ENCODE measurements around the gene NPY2R.

NPY2R gene, protein sequence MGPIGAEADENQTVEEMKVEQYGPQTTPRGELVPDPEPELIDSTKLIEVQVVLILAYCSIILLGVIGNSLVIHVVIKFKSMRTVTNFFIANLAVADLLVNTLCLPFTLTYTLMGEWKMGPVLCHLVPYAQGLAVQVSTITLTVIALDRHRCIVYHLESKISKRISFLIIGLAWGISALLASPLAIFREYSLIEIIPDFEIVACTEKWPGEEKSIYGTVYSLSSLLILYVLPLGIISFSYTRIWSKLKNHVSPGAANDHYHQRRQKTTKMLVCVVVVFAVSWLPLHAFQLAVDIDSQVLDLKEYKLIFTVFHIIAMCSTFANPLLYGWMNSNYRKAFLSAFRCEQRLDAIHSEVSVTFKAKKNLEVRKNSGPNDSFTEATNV

DNA sequence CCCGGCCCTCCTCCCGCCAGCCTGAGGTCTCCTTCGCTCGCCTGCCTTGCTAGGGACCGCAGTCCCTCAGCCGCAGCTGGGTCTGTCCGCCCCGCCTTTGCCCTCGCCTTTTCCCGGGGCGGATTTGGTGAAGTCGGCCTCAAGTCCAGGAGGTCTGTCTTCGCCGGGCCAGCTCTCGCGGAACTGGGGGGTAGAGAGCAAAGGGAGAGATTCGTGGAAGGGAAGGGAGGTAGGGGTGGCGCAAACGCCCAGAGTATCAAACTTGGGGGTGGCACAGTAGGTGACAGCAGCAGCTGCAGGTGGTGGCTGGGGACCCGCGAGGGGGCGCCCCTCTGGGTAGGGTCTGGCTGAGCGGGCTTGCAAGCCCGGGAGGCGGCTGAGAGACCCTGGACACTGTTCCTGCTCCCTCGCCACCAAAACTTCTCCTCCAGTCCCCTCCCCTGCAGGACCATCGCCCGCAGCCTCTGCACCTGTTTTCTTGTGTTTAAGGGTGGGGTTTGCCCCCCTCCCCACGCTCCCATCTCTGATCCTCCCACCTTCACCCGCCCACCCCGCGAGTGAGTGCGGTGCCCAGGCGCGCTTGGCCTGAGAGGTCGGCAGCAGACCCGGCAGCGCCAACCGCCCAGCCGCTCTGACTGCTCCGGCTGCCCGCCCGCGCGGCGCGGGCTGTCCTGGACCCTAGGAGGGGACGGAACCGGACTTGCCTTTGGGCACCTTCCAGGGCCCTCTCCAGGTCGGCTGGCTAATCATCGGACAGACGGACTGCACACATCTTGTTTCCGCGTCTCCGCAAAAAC lies at the start of gene NPY2R:
Gene NPY2R (plus strand): TSS at position 379 of the 797 bp plus-strand sequence. CDS start 5,304 bp downstream, outside the sequence.
- Mint-ChIP-seq H3K36me3 (ENCODE audit: low read depth) (no peaks in the 10 kb centered on the region), H3K27ac (no peak within 1 kb of the TSS), H3K9me3 (no peaks in the 10 kb centered on the region), H3K4me3 (no peak within 1 kb of the TSS), H3K27me3 (ENCODE audit: low read depth) (peaks cover 49% of the 10 kb centered on the region), H3K4me1 (ENCODE audit: low read depth) (no peaks in the 10 kb centered on the region)

DNA sequence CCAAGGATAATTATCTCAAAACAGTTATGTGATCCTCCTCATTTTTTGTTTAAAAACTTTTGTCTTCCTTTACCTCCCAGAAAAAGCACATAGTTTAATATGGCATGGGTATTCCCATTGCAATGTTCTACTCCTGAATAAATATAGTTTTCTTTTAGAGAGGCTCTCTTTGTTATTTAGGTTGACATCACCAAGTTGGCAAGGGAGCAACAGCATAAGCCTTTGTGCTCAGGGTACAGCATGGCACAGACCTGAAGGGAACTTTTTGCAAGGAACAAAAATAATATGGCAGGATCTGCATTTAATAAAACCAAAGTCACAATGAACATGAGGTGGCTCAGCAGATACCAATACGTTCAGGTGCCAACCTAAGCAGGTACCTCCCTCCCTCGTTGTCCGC lies 47.1 kb upstream of the NPY2R start:
- Mint-ChIP-seq H3K27ac (no peak overlapping the region), H3K4me1 (ENCODE audit: low read depth) (no peaks in the 10 kb centered on the region)

DNA sequence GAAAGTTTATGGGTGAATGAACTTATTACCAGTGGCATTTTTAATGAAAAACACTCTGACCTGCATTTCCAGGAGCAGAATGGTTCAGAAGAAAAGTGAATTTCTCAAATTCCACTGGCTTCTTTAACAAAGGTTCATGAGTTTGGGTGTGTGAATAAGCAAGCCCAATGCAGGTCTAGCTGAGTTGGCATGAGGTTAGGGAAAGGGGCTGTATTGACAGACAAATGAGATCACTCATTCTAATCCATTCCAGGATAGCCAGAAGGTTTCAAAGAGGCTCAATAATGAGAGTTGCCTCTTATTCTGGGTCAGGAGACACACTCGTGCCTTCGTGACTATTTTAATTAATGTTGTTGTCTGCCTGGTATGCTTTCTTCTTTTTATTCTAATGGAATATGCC lies 43.7 kb upstream of the NPY2R start:
- H3K4me3 Mint-ChIP-seq, result no peak overlapping the region
- no peaks in the 10 kb centered on the region for H3K36me3 Mint-ChIP-seq (ENCODE audit: low read depth)
- H3K27ac Mint-ChIP-seq, result no peak overlapping the region
- H3K4me1 Mint-ChIP-seq (ENCODE audit: low read depth), result no peaks in the 10 kb centered on the region
- no peaks in the 10 kb centered on the region for H3K9me3 Mint-ChIP-seq
- no peaks in the 10 kb centered on the region for H3K27me3 Mint-ChIP-seq (ENCODE audit: low read depth)

More for the DNA sequence above, 47.1 kb upstream of the NPY2R start:
- no peaks in the 10 kb centered on the region for H3K27me3 Mint-ChIP-seq (ENCODE audit: low read depth)
- no peaks in the 10 kb centered on the region for H3K9me3 Mint-ChIP-seq
- H3K36me3 Mint-ChIP-seq (ENCODE audit: low read depth), result no peaks in the 10 kb centered on the region
- no peak overlapping the region for H3K4me3 Mint-ChIP-seq

DNA sequence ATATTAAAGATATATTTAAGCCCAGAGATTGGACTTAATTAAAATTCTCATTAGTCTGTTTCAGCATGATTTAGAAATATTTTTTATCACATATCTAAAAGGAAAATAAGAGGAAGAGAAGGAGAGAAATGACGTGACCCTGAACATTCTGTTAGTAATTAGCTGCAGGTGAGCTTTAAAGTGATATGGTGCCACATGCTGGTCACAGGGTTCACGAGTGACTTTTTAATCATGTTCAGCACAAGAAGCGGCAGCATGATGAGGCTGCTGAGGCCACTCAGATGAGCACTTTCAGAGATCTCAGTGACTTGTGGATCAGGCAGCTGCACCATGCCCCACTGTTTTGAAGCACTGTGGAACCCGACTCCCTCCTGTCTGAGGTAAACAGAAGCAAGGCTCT lies 37.9 kb upstream of the NPY2R start:
- Mint-ChIP-seq H3K4me3 (no peak overlapping the region), H3K27me3 (ENCODE audit: low read depth) (no peaks in the 10 kb centered on the region), H3K36me3 (ENCODE audit: low read depth) (no peaks in the 10 kb centered on the region), H3K9me3 (no peaks in the 10 kb centered on the region), H3K27ac (no peak overlapping the region), H3K4me1 (ENCODE audit: low read depth) (no peaks in the 10 kb centered on the region)

DNA sequence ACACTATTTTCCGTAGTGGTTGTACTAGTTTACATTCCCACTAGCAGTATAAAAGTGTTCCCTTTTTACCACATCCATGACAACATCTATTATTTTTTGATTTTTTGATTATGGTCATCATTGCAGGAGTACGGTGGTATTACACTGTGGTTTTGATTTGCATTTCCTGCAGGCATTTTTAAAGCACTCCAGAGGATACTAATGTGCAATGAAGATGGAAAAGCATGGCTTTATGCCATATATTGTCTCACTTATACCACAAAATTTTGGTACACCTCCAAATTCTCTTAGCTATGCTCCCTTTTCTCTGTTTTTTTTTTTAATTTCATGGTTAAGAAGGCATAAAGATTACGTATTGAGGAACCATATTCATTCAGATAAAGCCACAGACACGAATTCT lies 35.1 kb upstream of the NPY2R start:
- H3K9me3 Mint-ChIP-seq, result no peaks in the 10 kb centered on the region
- no peak overlapping the region for H3K27ac Mint-ChIP-seq
- H3K36me3 Mint-ChIP-seq (ENCODE audit: low read depth), result no peaks in the 10 kb centered on the region
- H3K27me3 Mint-ChIP-seq (ENCODE audit: low read depth), result no peaks in the 10 kb centered on the region
- no peak overlapping the region for H3K4me3 Mint-ChIP-seq
- no peaks in the 10 kb centered on the region for H3K4me1 Mint-ChIP-seq (ENCODE audit: low read depth)

DNA sequence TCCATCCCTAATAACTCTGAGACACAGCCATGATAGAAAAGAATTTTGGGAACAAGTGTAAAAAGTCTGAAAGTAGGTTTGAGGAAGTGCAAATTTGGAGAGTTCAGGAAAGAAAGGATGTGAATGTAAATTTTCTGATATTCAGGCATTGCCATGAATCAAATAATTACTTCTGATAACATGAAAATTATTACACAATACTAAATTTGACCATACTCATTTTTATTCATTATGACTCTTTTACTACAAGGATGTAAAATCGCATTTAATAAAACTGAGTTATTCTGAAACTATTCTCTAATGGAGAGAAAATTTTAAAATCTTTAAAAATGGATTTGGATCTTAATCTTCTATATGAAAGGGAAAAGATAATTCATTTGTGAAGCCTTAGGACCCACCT lies 33.8 kb upstream of the NPY2R start:
- Mint-ChIP-seq H3K9me3 (no peaks in the 10 kb centered on the region), H3K36me3 (ENCODE audit: low read depth) (no peaks in the 10 kb centered on the region), H3K27ac (no peak overlapping the region), H3K27me3 (ENCODE audit: low read depth) (no peaks in the 10 kb centered on the region), H3K4me1 (ENCODE audit: low read depth) (no peaks in the 10 kb centered on the region), H3K4me3 (no peak overlapping the region)

DNA sequence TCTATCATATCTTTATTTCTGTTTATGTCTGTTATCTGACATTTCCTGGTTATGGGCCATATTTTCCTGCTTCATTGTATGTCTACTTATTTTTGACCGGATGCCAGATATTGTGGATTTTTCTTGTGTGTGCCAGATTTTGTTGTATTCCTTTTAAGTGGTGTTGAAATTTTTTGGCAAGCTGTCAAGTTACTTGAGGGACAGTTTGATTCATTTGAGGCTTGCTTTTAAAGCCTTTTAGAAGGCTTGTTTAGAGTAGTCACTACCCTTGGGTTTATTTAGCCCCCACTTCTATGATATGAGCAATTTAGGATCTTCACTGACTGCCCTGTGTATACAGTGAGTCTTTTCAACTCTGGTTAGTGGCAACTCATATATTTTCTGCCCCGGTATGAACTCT lies 29.2 kb upstream of the NPY2R start:
- Mint-ChIP-seq H3K4me1 (ENCODE audit: low read depth) (no peaks in the 10 kb centered on the region), H3K4me3 (no peak overlapping the region), H3K9me3 (no peaks in the 10 kb centered on the region), H3K27ac (no peak overlapping the region), H3K27me3 (ENCODE audit: low read depth) (no peaks in the 10 kb centered on the region), H3K36me3 (ENCODE audit: low read depth) (no peaks in the 10 kb centered on the region)

DNA sequence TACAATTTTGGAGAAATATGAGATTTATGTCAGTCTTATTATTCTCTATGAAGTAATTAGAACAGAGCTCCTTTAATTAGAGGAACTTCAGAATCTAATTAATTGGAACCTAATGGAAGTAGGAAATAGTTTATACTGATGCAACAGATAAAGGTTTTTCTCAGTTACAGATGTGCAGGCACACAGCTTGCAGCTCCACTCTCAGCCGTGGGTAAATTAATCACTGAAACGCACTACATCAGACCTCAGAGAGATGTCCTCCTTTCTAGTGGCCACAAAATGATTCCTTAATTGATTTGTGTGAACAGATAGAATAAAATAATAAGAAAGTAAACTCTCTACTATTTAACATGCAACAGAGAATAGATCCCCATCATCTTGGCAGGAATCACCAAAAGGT lies 21.5 kb upstream of the NPY2R start:
- H3K4me3 Mint-ChIP-seq, result no peak overlapping the region
- no peaks in the 10 kb centered on the region for H3K27me3 Mint-ChIP-seq (ENCODE audit: low read depth)
- H3K36me3 Mint-ChIP-seq (ENCODE audit: low read depth), result no peaks in the 10 kb centered on the region
- H3K9me3 Mint-ChIP-seq, result no peaks in the 10 kb centered on the region
- H3K27ac Mint-ChIP-seq, result no peak overlapping the region
- no peaks in the 10 kb centered on the region for H3K4me1 Mint-ChIP-seq (ENCODE audit: low read depth)

DNA sequence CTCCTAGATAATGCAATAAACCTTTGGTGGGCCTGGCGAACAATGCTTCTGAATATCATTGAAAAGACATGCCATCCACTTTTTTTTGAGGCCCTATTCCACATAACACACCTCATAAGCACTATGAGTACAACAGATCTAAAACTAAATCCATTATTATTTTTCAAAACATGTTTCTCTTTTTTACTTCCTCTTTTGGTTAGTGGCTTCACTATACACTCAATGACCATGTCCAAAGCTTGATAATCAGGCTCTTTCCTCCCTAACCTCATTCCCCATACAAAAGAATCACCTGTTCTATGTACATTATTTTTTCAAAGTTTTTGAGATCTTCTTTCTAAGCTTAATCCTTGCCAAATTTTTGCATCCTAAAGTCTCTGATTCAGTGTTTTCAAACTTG lies 20.4 kb upstream of the NPY2R start:
- Mint-ChIP-seq H3K4me1 (ENCODE audit: low read depth) (no peaks in the 10 kb centered on the region), H3K9me3 (no peaks in the 10 kb centered on the region), H3K4me3 (no peak overlapping the region), H3K36me3 (ENCODE audit: low read depth) (no peaks in the 10 kb centered on the region), H3K27ac (no peak overlapping the region), H3K27me3 (ENCODE audit: low read depth) (no peaks in the 10 kb centered on the region)

DNA sequence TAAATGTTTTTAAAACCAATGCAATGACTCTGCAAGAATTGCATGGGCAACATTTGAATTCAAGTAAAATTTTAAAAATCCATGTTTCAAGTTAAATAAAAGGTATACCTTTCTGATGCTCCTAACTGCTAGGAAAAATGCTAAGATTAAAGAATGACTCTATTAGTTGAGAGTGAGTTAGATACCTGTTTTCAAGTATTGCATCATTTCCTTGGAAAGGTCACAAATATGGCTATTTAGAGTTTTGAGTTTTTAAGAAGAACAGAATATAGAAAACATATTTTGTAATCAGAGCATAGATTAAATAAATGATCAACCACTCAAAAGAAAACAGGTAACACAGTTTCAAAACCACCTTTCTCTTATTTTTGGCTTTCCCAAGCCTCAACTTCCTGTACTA lies 18.3 kb upstream of the NPY2R start:
- no peaks in the 10 kb centered on the region for H3K4me1 Mint-ChIP-seq (ENCODE audit: low read depth)
- no peak overlapping the region for H3K4me3 Mint-ChIP-seq
- no peaks in the 10 kb centered on the region for H3K27me3 Mint-ChIP-seq (ENCODE audit: low read depth)
- no peaks in the 10 kb centered on the region for H3K9me3 Mint-ChIP-seq
- no peak overlapping the region for H3K27ac Mint-ChIP-seq
- H3K36me3 Mint-ChIP-seq (ENCODE audit: low read depth), result no peaks in the 10 kb centered on the region

DNA sequence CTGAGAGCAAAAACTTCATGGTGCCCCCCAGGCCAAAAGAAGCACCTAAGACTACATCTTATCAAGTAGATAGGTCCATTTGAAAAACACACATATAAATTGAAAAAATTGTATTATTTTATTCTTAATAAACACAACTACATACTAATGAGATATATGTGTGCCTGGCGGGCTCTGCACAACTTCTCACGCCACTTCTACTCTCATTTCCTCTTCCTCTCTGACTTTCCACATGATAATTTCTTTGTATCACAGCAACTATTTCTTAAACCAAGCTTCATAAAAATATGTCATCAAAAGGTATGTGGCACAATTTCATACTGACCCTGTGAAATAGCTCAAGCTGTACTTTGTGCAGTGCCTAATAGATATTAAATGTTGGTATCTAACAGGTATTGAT lies 10.7 kb upstream of the NPY2R start:
- Mint-ChIP-seq H3K4me1 (ENCODE audit: low read depth) (no peaks in the 10 kb centered on the region), H3K27ac (no peak overlapping the region), H3K9me3 (no peaks in the 10 kb centered on the region), H3K27me3 (ENCODE audit: low read depth) (no peaks in the 10 kb centered on the region), H3K36me3 (ENCODE audit: low read depth) (no peaks in the 10 kb centered on the region), H3K4me3 (no peak overlapping the region)

DNA sequence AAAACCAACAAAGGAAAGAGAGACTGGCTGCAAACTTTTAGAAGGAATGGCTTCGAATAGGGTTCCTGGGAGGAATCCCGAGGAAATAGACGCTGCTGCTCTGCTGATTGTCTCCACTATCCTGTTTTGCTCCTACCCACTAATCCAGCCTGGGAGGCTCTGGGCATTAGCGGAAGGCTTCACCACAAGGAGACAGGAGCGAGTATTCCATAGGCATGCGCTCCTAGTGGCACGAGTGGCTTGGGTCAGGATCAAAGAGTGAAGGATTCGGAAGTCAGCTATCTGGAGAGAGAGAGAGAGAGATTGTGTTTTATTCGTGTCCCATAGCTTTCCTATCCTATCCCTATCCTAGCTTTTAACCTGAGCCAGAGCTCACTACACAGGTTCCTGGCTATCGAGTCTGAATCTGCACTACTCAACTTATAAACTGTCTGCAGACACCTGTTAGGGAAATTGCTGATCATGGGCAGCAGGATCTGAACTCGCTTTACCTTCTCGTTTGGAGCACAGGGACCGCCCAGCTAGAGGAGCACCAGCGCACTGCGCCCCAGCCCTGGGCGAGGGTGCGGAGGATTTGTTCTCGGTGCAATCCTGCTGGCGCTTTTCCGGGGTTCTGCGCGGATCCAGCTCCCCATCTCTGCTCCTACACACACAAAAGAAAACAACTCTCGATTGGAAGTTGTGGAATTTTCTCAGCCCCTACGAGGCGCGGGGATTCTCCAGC lies 740 bp upstream of the NPY2R start:
- H3K36me3 Mint-ChIP-seq (ENCODE audit: low read depth), result no peaks in the 10 kb centered on the region
- no peaks in the 10 kb centered on the region for H3K9me3 Mint-ChIP-seq
- H3K4me3 Mint-ChIP-seq, result no peak overlapping the region
- H3K27me3 Mint-ChIP-seq (ENCODE audit: low read depth), result peaks cover 49% of the 10 kb centered on the region
- no peak overlapping the region for H3K27ac Mint-ChIP-seq
- H3K4me1 Mint-ChIP-seq (ENCODE audit: low read depth), result no peaks in the 10 kb centered on the region

DNA sequence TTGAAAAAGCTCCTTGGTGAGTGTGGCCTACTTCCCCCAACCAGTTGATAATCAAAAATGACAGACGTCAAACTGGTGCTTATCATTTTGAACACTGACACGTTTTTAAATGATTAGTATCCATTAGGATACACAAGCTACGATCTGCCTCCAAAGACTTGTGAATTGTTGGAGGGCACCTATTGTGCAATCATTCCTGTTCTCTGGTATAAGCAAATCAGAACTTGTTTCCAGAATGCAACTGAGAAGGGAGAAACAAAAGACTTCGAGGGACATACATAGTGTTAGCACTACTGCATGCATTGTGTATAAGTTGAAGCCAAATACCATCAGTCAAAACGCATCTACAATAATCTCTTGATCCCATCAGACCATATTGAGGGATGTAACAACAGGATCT lies 11.6 kb downstream of the NPY2R start:
- Mint-ChIP-seq H3K36me3 (ENCODE audit: low read depth) (no peaks in the 10 kb centered on the region), H3K4me3 (no peak overlapping the region), H3K27ac (no peak overlapping the region), H3K4me1 (ENCODE audit: low read depth) (no peaks in the 10 kb centered on the region), H3K27me3 (ENCODE audit: low read depth) (no peaks in the 10 kb centered on the region), H3K9me3 (no peaks in the 10 kb centered on the region)

DNA sequence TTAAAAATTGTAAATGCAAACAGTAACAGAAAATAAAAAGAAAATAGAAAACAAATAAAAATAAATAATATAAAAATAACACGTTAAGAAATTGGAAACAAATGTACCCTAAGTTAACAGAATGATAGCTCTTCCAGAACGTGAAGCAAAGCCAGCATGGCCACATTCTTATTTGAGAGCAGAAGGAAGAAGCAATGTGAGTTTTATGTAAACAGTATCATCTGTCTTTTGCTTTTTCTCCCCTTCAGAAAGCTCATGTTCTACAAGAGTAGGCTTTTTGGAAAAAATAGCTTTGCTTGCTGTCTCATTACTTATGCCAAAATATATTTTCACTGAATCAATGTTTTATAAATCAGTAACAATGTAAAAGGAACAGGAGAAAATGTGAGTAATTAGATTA lies 18.7 kb downstream of the NPY2R start:
- no peak overlapping the region for H3K4me3 Mint-ChIP-seq
- no peaks in the 10 kb centered on the region for H3K4me1 Mint-ChIP-seq (ENCODE audit: low read depth)
- no peaks in the 10 kb centered on the region for H3K27me3 Mint-ChIP-seq (ENCODE audit: low read depth)

DNA sequence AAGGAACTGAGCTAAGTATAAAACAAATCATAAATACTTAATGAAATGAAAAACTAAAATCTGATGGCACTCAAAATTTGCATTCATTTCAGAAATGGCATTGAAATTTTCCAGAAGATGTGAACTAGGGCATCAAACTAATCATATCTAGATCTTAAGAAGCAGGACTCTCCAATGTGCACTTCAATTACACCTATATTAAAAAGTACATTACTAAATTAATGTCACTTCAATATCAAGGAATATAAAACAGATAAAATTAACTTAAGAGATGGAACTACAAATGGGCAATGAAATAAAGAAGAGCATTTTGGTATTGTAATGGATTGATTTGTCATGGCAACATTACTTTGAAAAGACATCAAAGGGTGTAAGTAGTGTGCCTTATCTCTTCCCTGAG lies 20.3 kb downstream of the NPY2R start:
- H3K4me3 Mint-ChIP-seq, result no peak overlapping the region
- no peaks in the 10 kb centered on the region for H3K9me3 Mint-ChIP-seq
- no peaks in the 10 kb centered on the region for H3K27me3 Mint-ChIP-seq (ENCODE audit: low read depth)
- H3K4me1 Mint-ChIP-seq (ENCODE audit: low read depth), result no peaks in the 10 kb centered on the region
- H3K36me3 Mint-ChIP-seq (ENCODE audit: low read depth), result no peaks in the 10 kb centered on the region
- H3K27ac Mint-ChIP-seq, result no peak overlapping the region

More for the DNA sequence above, 18.7 kb downstream of the NPY2R start:
- Mint-ChIP-seq H3K9me3 (no peaks in the 10 kb centered on the region), H3K27ac (no peak overlapping the region), H3K36me3 (ENCODE audit: low read depth) (no peaks in the 10 kb centered on the region)
